ENCODE results near the gene AGBL4. TPM values are rescaled to one million over a fixed set of nuclear protein-coding genes. Genes with fewer than 3 reads are reported as not detected.

Gene AGBL4
- total and polyA plus RNA-seq, 9 of the 15 experiments (the other 6 are each of a cell fraction or from before 2014, with no cell fraction given), result 0.11 TPM; not detected in 7

DNA sequence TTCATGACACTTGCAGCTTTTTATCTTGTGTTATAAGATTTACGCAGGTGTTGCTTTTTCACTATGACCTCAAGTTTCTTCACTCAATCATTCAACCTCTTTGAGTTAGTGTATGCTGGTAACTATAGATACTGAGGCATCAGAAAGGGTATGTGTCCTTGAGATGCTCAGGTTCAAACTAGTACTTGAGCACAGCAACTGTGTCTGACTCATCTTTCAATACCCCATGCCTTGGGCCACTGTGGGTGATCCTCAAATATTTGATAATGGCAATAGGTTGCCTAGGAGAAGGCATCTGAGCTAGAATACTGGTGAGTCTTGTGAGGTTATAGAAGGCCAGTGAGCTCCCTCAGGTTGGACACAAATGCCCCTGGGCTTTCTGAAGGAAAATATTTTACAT, 1463.6 kb downstream of the AGBL4 start:
- no TSS peak for BruUV-seq (replicated peaks)
- Histone ChIP-seq H3K9me1 (ENCODE audit: control insufficient read depth, insufficient read depth, low read length) (no peaks in the 10 kb centered on the region), H3K9me3 (replicated peaks; ENCODE audit: control insufficient read depth, insufficient read depth, low read depth, low read length) (no peaks in the 10 kb centered on the region), H3K4me1 (replicated peaks in 1 of 2; ENCODE audit: control insufficient read depth in 2 of 2, insufficient read depth in 2 of 2, low read length in 2 of 2) (no peaks in the 10 kb centered on the region), H2AFZ (ENCODE audit: low read depth, low read length) (no peak overlapping the region), H4K20me1 (replicated peaks; ENCODE audit: control insufficient read depth, insufficient read depth, low read length) (no peaks in the 10 kb centered on the region), H3K27me3 (ENCODE audit: control insufficient read depth in 2 of 2, insufficient read depth in 2 of 2, low read length in 2 of 2) (no peaks in the 10 kb centered on the region), H3K4me2 (ENCODE audit: insufficient read depth, low read length) (no peak overlapping the region), H3K79me2 (ENCODE audit: control insufficient read depth, insufficient read depth, low read length) (no peaks in the 10 kb centered on the region), H3K36me3 (ENCODE audit: control insufficient read depth, insufficient read depth, low read length) (no peaks in the 10 kb centered on the region), H3K27ac (ENCODE audit: extremely low read depth, low read depth, low read length) (no peak overlapping the region), H3K9ac (ENCODE audit: insufficient read depth in 1 of 2, low read depth in 2 of 2, low read length in 2 of 2) (no peak overlapping the region), H3K4me3 (no peak overlapping the region)
- in situ Hi-C loops (cut with MboI), result no loop called here
- CTCF ChIA-PET (ENCODE audit: low intra/inter-chr PET ratio), result no interaction called here
- WGBS (ENCODE audit: insufficient coverage, low coverage, missing lambda C conversion rate), result 0% methylated on average over 1 of the region's 1 CpG
- DNase-seq (ENCODE audit: extremely low read depth in 1 of 4, low spot score in 3 of 4) (no peak), FAIRE-seq (no peak), ATAC-seq (no peak)
- intact Hi-C loops (cut with micrococcal nuclease), result no loop called here
- POLR2A ChIA-PET, result interaction anchor here (0.8 kb wide), 1 partner anchor 47 kb away, joined by 3 read pairs; no protein-coding TSS in a partner anchor
- TF ChIP-seq, protein P1, sequence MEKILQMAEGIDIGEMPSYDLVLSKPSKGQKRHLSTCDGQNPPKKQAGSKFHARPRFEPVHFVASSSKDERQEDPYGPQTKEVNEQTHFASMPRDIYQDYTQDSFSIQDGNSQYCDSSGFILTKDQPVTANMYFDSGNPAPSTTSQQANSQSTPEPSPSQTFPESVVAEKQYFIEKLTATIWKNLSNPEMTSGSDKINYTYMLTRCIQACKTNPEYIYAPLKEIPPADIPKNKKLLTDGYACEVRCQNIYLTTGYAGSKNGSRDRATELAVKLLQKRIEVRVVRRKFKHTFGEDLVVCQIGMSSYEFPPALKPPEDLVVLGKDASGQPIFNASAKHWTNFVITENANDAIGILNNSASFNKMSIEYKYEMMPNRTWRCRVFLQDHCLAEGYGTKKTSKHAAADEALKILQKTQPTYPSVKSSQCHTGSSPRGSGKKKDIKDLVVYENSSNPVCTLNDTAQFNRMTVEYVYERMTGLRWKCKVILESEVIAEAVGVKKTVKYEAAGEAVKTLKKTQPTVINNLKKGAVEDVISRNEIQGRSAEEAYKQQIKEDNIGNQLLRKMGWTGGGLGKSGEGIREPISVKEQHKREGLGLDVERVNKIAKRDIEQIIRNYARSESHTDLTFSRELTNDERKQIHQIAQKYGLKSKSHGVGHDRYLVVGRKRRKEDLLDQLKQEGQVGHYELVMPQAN (IDR thresholded peaks at IDR 0.05; ENCODE audit: borderline replicate concordance), result no peak
- TF ChIP-seq ZNF79 (CRISPR knock-in tag; IDR thresholded peaks at IDR 0.05; ENCODE audit: low read depth) (no peak), TAF9B (IDR thresholded peaks at IDR 0.05; ENCODE audit: partially characterized antibody) (no peak), TAF1 (IDR thresholded peaks at IDR 0.05; ENCODE audit: control insufficient read depth, extremely low read depth, insufficient read depth, low read length, severe bottlenecking) (no peak), ZBED1 (IDR thresholded peaks at IDR 0.05) (no peak), POLR3A (IDR thresholded peaks at IDR 0.05; ENCODE audit: borderline replicate concordance, extremely low read depth, insufficient read depth, insufficient read length) (no peak), FOSL1 (tag; conservative IDR thresholded peaks at IDR 0.05) (no peak), HOXB6 (CRISPR knock-in tag; IDR thresholded peaks at IDR 0.05; ENCODE audit: borderline replicate concordance) (no peak), ELF4 (CRISPR knock-in tag; IDR thresholded peaks at IDR 0.05) (no peak), RBM14 (IDR thresholded peaks at IDR 0.05; ENCODE audit: borderline replicate concordance, insufficient read depth, low read depth, low read length) (no peak), FIP1L1 (IDR thresholded peaks at IDR 0.05; ENCODE audit: low read depth, low read length, poor library complexity, severe bottlenecking) (no peak), CBFA2T3 (IDR thresholded peaks at IDR 0.05) (no peak), ZNF41 (CRISPR knock-in tag; conservative IDR thresholded peaks at IDR 0.05) (no peak)
- TF ChIP-seq, protein P2, sequence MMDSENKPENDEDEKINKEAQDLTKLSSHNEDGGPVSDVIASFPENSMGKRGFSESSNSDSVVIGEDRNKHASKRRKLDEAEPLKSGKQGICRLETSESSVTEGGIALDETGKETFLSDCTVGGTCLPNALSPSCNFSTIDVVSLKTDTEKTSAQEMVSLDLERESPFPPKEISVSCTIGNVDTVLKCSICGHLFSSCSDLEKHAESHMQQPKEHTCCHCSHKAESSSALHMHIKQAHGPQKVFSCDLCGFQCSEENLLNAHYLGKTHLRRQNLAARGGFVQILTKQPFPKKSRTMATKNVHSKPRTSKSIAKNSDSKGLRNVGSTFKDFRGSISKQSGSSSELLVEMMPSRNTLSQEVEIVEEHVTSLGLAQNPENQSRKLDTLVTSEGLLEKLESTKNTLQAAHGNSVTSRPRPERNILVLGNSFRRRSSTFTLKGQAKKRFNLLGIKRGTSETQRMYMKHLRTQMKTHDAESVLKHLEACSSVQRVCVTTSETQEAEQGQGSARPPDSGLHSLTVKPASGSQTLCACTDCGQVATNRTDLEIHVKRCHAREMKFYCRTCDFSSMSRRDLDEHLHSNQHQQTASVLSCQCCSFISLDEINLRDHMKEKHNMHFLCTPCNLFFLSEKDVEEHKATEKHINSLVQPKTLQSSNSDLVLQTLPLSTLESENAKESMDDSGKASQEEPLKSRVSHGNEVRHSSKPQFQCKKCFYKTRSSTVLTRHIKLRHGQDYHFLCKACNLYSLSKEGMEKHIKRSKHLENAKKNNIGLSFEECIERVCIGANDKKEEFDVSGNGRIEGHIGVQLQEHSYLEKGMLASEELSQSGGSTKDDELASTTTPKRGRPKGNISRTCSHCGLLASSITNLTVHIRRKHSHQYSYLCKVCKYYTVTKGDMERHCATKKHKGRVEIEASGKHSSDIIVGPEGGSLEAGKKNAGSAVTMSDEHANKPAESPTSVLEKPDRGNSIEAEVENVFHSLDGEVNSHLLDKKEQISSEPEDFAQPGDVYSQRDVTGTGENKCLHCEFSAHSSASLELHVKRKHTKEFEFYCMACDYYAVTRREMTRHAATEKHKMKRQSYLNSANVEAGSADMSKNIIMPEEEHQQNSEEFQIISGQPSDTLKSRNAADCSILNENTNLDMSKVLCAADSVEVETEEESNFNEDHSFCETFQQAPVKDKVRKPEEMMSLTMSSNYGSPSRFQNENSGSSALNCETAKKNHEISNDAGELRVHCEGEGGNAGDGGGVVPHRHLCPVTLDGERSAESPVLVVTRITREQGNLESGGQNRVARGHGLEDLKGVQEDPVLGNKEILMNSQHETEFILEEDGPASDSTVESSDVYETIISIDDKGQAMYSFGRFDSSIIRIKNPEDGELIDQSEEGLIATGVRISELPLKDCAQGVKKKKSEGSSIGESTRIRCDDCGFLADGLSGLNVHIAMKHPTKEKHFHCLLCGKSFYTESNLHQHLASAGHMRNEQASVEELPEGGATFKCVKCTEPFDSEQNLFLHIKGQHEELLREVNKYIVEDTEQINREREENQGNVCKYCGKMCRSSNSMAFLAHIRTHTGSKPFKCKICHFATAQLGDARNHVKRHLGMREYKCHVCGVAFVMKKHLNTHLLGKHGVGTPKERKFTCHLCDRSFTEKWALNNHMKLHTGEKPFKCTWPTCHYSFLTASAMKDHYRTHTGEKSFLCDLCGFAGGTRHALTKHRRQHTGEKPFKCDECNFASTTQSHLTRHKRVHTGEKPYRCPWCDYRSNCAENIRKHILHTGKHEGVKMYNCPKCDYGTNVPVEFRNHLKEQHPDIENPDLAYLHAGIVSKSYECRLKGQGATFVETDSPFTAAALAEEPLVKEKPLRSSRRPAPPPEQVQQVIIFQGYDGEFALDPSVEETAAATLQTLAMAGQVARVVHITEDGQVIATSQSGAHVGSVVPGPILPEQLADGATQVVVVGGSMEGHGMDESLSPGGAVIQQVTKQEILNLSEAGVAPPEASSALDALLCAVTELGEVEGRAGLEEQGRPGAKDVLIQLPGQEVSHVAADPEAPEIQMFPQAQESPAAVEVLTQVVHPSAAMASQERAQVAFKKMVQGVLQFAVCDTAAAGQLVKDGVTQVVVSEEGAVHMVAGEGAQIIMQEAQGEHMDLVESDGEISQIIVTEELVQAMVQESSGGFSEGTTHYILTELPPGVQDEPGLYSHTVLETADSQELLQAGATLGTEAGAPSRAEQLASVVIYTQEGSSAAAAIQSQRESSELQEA (IDR thresholded peaks at IDR 0.05; ENCODE audit: low read depth), result no peak
